Measurements from ENCODE around the gene UST.

DNA sequence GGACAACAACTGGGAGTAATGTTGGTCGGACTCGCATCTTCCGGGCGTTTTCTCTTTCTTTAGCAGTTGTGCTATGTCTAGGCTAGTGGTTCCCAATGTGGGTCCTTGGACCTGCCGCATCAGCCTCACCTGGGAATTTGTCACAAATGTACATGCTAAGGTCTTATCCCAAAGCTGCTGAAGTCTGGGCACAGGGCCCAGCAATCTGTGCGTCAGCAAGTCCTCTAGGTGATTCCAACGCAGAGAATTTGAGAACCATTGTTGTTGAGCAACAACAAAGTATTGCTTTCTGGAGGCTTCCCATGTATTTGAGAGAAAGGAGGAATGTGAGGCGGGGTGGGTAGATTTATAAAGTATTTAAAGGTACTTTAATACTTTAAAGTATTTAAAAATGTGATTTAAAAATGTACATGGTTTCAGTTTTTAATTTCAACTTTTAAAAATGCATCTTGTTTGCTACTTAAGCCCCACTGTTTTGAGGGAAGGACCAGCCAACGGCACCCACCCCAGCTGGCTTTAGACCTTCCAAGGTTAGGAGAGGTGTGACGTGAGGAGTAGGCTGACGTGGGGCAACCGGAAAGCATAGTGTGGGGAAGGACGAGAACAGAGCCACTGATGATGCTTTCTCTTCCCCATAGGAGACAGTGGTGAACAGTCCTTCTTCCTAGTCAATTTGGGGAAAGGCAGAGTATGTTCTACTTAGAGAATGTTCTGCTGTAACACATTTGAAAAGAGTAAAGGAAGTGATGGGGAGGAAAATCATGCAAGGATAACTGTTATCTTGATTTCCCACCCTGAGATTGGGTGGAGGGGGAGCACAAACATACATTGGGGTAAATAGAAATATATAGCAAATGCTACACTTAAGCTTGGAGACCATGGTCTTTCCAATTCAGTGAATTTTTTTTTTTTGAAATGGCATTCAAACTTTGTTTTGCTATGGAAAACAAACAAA lies 4.3 kb downstream of the UST start:
- TF ChIP-seq RAD21 (conservative IDR thresholded peaks at IDR 0.05) (no peak), MXI1 (conservative IDR thresholded peaks at IDR 0.05; ENCODE audit: poor library complexity, severe bottlenecking) (no peak), SMC3 (conservative IDR thresholded peaks at IDR 0.05; ENCODE audit: poor library complexity) (no peak), EP300 (conservative IDR thresholded peaks at IDR 0.05; ENCODE audit: poor library complexity, severe bottlenecking) (no peak), POLR2AphosphoS5 (IDR thresholded peaks at IDR 0.05) (no peak), REST (IDR thresholded peaks at IDR 0.05; ENCODE audit: borderline replicate concordance) (no peak), EZH2 (IDR thresholded peaks at IDR 0.05; ENCODE audit: borderline replicate concordance, insufficient read depth, low read length, poor library complexity, severe bottlenecking) (no peak), TAF1 (IDR thresholded peaks at IDR 0.05; ENCODE audit: low read depth) (no peak)
- TF ChIP-seq, protein P1, sequence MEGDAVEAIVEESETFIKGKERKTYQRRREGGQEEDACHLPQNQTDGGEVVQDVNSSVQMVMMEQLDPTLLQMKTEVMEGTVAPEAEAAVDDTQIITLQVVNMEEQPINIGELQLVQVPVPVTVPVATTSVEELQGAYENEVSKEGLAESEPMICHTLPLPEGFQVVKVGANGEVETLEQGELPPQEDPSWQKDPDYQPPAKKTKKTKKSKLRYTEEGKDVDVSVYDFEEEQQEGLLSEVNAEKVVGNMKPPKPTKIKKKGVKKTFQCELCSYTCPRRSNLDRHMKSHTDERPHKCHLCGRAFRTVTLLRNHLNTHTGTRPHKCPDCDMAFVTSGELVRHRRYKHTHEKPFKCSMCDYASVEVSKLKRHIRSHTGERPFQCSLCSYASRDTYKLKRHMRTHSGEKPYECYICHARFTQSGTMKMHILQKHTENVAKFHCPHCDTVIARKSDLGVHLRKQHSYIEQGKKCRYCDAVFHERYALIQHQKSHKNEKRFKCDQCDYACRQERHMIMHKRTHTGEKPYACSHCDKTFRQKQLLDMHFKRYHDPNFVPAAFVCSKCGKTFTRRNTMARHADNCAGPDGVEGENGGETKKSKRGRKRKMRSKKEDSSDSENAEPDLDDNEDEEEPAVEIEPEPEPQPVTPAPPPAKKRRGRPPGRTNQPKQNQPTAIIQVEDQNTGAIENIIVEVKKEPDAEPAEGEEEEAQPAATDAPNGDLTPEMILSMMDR (IDR thresholded peaks at IDR 0.05; ENCODE audit: poor library complexity, severe bottlenecking): no peak
